IPS-18a (cell line): ENCODE results near the gene CASTOR1.

Experiments used
- H3K27ac ChIP-seq: one replicate; pipeline ENCODE4 v1.5.1; 2013; ENCODE audit warnings: low read length
- H3K27me3 ChIP-seq: one replicate; pipeline ENCODE4 v1.6.1; 2013; ENCODE audit warnings: mild to moderate bottlenecking, low read length; ENCODE audit not compliant: control insufficient read depth, insufficient read depth
- H3K36me3 ChIP-seq: one replicate; pipeline ENCODE4 v1.6.1; 2013; ENCODE audit warnings: low read depth, low read length; ENCODE audit not compliant: control insufficient read depth
- H3K4me1 ChIP-seq: one replicate; pipeline ENCODE4 v1.6.1; 2013; ENCODE audit warnings: low read depth, low read length; ENCODE audit not compliant: control insufficient read depth
- H3K4me3 ChIP-seq: one replicate; pipeline ENCODE4 v1.5.1; 2013; ENCODE audit warnings: low read length
- H3K9ac ChIP-seq: one replicate; pipeline ENCODE4 v1.6.1; 2013; ENCODE audit warnings: mild to moderate bottlenecking, low read length, moderate library complexity
- H3K9me3 ChIP-seq: one replicate; pipeline ENCODE4 v1.6.1; 2013; ENCODE audit warnings: low read depth, low read length; ENCODE audit not compliant: control insufficient read depth

The CASTOR1 gene

DNA sequence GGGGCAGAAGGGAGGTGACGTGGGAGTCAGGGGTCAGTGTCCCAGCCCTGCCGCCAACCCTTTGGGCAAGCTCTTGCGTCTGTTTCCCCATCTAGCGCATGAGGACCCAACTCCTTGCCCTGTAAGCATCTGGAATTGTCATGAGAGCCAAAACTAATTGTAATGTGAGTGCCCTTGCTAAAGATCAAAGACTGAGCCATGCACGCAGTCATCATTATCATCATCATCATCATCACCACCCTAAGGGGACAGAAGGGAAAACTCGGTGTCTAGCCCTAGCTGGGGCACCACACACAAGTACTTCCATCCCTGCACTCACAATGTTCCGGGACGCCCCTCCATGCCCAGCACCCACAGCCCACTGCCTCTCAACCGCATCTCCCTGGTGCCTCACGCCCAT is 45.2 kb downstream of the CASTOR1 start:
- no peak overlapping the region for H3K27ac ChIP-seq
- no peak overlapping the region for H3K4me3 ChIP-seq
- H3K4me1 ChIP-seq, result no peaks in the 10 kb centered on the region
- H3K9ac ChIP-seq, result no peak overlapping the region
- H3K27me3 ChIP-seq, result peaks cover 13% of the 10 kb centered on the region
- H3K9me3 ChIP-seq, result no peaks in the 10 kb centered on the region
- H3K36me3 ChIP-seq, result no peaks in the 10 kb centered on the region

DNA sequence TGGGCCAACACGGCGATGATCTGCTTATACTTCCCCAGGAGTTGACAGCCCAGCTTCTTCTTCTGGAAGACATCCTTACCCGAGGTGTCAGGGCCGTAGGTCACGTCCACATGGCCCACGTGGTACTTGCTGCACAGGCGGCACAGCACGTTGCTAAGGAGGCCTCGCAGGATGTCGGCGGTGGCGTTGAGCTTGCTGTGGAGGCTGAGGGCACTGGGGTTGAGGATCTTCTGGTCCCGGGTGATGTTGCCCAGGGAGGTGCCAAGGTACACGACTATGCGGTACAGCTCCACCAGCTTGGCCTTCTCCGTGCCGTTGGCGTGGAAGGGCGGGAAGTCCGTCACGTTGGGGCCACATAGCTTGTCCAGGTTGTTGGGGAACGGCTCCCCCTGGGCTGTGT is 45.6 kb downstream of the CASTOR1 start:
- no peaks in the 10 kb centered on the region for H3K36me3 ChIP-seq
- H3K9me3 ChIP-seq, result no peaks in the 10 kb centered on the region
- no peak overlapping the region for H3K9ac ChIP-seq
- H3K4me3 ChIP-seq, result no peak overlapping the region
- peaks cover 13% of the 10 kb centered on the region for H3K27me3 ChIP-seq
- H3K27ac ChIP-seq, result no peak overlapping the region
- H3K4me1 ChIP-seq, result peaks cover 2% of the 10 kb centered on the region

DNA sequence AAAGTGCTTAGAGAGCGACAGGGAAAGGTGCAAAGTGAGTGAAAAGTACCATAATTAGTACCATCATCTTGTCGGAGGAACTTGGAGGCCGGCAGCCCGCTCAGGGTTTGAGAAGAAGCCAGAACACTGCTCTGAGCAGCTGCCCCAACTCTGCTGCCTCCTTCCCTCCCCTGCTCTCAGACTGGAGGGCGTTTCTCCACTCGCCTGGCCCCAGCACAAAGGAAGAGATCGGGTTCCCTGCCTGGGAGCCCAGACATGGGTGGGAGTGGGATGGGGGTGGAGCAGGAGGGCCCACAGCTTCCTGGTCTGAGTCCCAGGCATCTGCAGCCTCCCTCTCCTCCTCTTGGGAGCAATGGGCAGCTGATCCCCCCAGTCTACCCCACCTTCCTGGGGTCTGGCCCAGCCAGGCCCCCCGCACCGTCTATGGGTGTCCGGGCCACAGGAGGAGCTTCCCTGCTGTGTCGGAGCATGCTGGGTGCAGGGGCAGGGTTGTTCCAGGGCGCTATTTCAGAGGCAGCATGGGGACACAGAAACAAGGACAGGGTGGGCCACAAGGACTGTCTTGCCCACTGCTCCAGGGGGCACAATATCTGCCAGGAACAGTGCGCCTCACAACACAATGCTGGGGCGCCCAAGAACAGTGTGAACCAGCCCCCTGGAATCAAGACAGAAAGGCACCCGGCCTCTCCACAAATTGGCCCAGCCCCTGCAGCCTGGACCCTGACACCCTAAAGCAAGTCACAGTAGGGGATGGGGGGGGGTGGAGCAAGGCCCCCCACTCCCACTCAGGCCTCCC is 47.5 kb downstream of the CASTOR1 start:
- H3K36me3 ChIP-seq, result no peaks in the 10 kb centered on the region
- no peak overlapping the region for H3K4me3 ChIP-seq
- H3K9ac ChIP-seq, result no peak overlapping the region
- peaks cover 9% of the 10 kb centered on the region for H3K4me1 ChIP-seq
- H3K27me3 ChIP-seq, result peaks cover 3% of the 10 kb centered on the region
- H3K27ac ChIP-seq, result no peak overlapping the region
- no peaks in the 10 kb centered on the region for H3K9me3 ChIP-seq

DNA sequence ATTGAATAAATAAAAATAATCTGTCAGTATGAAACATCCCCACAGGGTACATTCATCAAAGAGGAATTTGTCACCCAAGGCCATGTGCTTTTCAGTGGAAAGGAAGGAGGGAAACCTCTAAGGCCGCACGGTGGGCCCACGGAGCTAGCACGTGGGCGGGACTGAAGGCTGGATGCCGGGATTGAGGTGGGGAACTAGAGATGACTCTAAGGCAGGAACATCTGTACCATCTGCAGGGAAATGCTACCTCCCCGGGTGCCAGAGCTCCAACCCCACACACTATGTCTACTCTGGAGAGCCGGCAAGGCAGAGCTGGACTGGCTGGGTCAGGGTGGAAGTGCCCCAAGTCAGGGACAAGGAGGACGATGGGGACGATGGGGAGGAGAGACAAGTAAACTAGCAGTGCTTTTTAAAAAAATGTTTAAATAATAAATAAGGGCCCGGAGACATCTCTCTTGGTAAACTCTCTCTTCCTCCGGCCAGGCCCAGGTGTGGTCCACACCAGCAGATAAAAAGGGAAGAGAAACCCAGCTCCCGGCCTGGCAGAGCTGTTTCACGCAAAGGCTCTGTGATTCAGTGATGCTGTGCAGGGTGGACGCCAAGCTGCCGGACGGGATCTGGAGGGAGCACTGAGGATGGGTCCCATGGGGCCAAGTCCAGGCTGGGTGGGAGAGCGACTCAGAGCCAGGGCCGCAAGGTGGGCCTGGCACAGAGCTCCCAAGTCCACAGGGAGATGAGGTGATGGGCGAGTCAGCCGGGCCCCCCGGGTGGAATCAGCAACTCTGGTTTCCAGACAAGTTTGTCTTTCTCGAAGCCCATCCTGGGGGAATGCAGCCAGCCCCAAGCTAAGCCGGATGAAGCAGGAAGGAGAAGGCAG is 48.5 kb downstream of the CASTOR1 start:
- no peaks in the 10 kb centered on the region for H3K27me3 ChIP-seq
- peaks cover 15% of the 10 kb centered on the region for H3K4me1 ChIP-seq
- H3K9ac ChIP-seq, result no peak overlapping the region
- no peaks in the 10 kb centered on the region for H3K9me3 ChIP-seq
- H3K27ac ChIP-seq, result no peak overlapping the region
- H3K36me3 ChIP-seq, result no peaks in the 10 kb centered on the region
- no peak overlapping the region for H3K4me3 ChIP-seq

DNA sequence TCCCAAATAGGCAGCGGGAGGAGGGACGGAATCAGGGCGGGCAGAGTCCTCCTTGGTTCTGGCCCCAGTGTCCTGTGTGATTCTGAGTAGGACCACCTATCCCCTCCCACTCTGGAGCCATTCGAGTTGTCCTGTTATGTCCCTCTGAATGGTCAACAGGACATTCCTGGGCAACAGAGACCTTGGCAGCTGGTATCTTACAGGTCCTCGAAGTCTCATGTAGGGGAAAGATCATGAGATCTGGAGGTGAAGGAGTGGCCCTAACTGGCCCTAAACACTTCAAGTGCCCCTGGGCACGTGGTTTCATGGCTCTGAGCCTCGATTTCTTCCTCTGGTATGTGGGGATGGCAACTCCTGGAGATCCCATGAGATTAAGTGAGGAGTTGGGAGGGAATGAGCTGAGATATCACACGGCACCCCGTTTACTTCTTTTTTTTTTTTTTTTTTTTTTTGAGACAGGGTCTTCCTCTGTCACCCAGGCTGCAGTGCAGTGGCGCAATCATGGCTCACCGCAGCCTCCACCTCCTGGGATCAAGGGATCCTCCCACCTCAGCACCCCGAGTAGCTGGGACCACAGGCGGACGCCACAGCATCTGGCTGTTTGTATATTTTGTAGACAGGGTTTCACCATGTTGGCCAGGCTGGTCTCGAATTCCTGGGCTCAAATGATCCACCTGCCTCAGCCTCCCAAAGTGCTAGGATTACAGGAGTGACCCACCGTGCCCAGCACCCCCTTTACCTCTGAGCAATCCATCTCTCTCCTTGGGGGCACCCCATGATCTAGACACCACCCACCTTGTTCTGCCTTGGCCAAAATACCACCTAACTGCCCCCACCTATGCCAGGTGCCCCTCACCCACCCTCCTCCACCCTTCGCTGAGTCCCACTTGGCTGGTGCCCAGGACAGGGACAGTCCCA is 49.6 kb downstream of the CASTOR1 start:
- no peak overlapping the region for H3K27ac ChIP-seq
- no peaks in the 10 kb centered on the region for H3K36me3 ChIP-seq
- no peak overlapping the region for H3K4me3 ChIP-seq
- H3K9ac ChIP-seq, result no peak overlapping the region
- no peaks in the 10 kb centered on the region for H3K27me3 ChIP-seq
- no peaks in the 10 kb centered on the region for H3K9me3 ChIP-seq
- H3K4me1 ChIP-seq, result peaks cover 23% of the 10 kb centered on the region

DNA sequence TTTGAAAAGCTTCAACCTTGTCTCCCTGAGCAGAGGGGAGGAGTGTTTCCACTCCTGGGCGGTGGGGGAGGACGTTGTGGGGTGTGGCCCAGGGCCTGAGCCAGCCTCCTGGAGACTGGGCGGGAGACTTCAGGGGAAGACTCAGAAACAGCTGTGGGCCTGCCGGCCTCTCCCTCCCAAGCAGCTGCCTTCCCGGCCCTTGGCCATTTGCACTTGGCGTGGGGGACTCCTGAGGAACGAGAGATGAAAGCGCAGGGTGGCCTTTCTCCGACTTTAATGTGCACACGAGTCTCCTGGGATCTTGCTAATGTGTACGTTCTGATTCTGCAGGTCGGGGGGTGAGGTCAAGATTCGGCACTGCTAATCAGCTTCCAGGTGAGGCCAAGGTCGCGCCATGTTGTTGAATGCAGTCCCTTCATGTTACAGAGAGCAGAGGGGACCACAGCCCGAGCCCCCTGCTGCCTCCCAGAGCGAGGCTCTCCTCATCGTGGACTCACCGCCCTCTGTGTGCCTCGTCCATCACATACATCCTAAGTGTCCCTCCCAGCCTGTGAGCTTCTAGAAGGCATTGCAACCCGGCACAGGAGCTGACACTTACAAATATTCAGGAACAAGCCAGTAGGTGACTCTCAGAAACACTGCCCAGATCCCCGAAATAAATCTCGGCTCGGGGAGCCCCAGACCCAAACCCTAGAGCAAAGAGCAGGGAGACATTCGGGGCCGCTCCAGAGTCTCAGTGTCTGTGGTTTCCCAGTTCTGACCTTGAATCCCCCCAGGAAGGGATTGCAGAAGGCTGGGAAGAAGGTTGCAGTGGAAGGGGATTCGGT is 50.4 kb downstream of the CASTOR1 start:
- Histone ChIP-seq H3K27ac (no peak overlapping the region), H3K36me3 (no peaks in the 10 kb centered on the region), H3K4me3 (no peak overlapping the region), H3K4me1 (peaks cover 26% of the 10 kb centered on the region), H3K27me3 (no peaks in the 10 kb centered on the region), H3K9ac (no peak overlapping the region), H3K9me3 (no peaks in the 10 kb centered on the region)

DNA sequence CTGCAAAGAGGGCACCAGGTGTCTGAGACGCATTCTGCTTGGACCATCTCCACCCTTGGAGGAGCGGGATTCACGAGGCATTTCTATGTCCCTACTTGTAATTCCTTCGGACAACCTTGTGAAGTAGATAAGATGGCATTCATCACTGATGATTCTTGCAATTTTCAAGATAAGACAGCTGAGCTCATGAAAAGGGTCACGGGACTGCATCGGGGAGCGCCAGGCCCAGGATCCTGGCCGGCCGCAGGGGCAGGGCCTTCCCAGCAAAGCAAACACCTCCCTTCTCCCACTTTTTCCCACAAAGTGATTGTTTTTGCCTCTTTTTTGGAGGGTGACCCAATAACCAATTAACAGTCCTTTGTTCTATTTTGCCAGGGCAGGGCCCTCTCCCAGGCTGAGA is 51.2 kb downstream of the CASTOR1 start:
- no peaks in the 10 kb centered on the region for H3K36me3 ChIP-seq
- H3K27me3 ChIP-seq, result no peaks in the 10 kb centered on the region
- H3K4me3 ChIP-seq, result no peak overlapping the region
- peaks cover 26% of the 10 kb centered on the region for H3K4me1 ChIP-seq
- H3K9me3 ChIP-seq, result no peaks in the 10 kb centered on the region
- H3K9ac ChIP-seq, result no peak overlapping the region
- no peak overlapping the region for H3K27ac ChIP-seq

DNA sequence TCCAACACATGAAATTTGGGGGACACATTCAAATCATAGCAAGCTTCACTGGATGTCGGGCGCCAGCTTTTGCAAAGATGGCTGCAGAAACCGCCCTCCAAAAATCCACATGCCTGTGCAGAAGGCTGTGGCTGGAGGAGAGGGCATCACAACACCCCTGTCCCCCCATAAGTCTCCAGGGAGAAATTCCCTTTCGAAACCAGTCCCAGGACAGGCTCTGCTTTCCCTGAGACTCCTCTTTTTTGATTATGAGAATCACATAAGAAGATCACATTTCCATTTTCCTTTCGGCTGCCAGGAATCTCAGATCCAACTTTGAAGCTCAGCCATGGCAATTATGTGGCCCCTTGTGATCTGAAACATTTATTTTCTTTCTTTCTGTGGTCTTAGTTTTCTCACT is 52.4 kb downstream of the CASTOR1 start:
- Histone ChIP-seq H3K36me3 (no peaks in the 10 kb centered on the region), H3K9me3 (no peaks in the 10 kb centered on the region), H3K4me3 (no peak overlapping the region), H3K27me3 (no peaks in the 10 kb centered on the region), H3K4me1 (peaks cover 26% of the 10 kb centered on the region), H3K27ac (no peak overlapping the region), H3K9ac (no peak overlapping the region)

DNA sequence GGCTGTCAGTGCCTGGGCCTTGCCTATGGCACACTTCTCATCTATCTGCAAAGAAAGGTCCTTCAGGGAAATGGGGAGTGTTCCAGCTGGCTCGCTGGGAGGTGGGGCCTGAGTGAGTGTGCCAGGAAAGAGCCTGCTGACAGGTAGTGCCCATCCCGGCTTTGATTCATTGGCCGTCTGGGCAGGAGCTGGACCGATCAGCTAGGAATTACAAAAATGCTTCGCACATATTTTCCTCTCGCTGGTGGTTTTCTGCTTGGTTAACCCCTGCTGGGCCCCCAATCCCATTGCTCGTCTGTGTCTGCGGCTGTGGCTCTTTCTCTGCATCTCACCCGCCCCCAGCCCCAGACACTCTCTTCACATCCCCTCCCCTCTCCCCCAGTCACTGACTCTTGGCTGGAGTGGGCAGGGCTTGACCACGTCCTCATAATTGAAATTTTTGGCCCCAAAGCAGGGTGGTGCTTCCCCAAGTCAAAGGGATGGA is 53.6 kb downstream of the CASTOR1 start:
- Histone ChIP-seq H3K27ac (no peak overlapping the region), H3K4me3 (no peak overlapping the region)

More for the DNA sequence above, 53.6 kb downstream of the CASTOR1 start:
- Histone ChIP-seq H3K36me3 (no peaks in the 10 kb centered on the region), H3K9ac (no peak overlapping the region), H3K9me3 (no peaks in the 10 kb centered on the region), H3K27me3 (no peaks in the 10 kb centered on the region), H3K4me1 (peaks cover 26% of the 10 kb centered on the region)
